Measurements from ENCODE around the gene OR2A5.
"Not testable (repeated sequence)": the region's sequence is repeated elsewhere in the genome, so short reads cannot be mapped to it uniquely, and the experiment has no call there.

Gene OR2A5, protein sequence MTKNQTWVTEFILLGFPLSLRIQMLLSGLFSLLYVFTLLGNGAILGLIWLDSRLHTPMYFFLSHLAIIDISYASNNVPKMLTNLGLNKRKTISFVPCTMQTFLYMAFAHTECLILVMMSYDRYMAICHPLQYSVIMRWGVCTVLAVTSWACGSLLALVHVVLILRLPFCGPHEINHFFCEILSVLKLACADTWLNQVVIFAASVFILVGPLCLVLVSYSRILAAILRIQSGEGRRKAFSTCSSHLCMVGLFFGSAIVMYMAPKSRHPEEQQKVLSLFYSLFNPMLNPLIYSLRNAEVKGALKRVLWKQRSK

DNA sequence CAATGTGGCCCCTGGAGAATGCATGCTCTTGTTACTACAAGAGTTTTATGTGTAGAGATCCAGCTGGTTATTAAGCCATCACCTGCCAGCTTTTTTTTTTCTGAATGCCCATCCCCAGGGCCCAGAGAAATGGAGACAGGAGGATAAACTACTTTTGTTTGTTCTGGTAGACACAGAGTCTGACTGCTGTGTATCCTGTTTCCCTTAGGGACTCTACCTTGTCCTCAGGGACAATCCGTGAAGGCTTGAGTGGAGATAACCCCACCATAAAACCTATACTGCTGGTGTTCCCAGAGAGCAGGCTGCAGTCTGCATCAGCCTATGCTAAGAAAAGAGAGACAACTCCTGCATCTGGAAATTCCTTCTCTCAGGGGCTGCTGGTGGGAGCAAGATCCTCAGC lies at the start of gene OR2A5:
Gene OR2A5 (plus strand): TSS at position 301 of the 400 bp plus-strand sequence. CDS start 1,454 bp downstream, outside the sequence.
- no peak for DNase-seq

GRCh38 chr7:144000020-144000419 lies 48.7 kb upstream of the OR2A5 start, which contains the start of gene OR6B1:
TSS of gene OR6B1 (plus strand) at chr7:144000320. CDS start at chr7:144003997, 3,677 bp downstream.
- no peak for DNase-seq

DNA sequence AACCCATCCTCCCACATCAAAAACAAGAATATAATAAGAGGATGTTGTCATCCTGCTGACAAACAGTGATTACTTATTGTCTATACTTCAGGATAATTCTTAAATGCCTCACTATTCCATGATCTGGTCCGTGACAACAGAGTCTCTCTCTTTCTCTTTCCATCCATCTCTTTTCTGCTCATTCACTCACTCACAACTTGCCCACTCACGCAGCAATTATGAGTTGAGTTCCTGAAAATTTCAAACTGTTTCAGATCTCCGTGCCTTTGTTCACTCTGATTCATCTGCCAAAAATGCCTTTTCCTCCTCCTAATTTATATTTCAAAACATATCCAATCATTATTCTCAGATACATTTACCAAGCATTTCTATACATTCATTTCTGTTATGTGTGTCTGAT lies 47.2 kb upstream of the OR2A5 start:
- DNase-seq: no peak

DNA sequence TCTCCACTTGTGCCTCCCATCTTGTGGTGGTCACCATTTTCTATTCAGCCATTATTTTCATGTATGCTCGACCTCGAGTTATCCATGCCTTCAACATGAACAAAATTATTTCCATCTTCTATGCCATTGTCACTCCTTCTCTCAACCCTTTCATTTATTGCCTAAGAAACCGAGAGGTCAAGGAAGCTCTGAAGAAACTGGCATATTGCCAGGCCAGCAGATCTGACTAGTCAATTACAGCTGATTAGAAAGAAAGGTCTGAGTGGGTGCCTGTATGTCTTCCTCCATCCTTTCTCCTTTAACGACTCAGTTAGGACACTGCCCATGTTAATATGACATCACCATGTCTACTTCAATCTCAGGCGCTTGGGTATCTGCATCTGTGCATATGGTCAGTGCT lies 44.0 kb upstream of the OR2A5 start:
- DNase-seq: no peak

- DNase-seq: no peak
These were observed 42.6 kb upstream of the OR2A5 start for GRCh38 chr7:144006029-144006691.

GRCh38 chr7:144006692-144007042 lies 42.1 kb upstream of the OR2A5 start:
- no peak for DNase-seq

- DNase-seq: no peak
These were observed 39.4 kb upstream of the OR2A5 start for GRCh38 chr7:144009361-144009760.

- not testable (repeated sequence) for DNase-seq
These were observed 38.7 kb upstream of the OR2A5 start for GRCh38 chr7:144010061-144010460.

DNA sequence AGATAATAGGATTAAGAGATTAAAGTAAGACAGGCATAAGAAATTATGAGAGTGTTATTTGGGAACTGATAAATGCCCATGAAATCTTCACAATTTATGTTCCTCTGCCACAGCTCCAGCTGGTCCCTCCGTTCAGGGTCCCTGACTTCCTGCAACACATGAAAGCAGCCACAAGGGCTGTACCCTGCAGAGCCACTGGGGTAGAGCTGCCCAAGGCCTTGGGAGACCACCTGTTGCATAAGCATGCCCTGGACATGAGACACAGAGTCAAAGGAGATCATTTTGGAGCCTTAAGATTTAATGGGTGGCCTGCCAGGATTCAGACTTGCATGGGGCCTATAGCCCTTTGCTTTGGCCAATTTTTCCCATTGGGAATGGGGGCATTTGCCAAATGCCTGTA lies 37.9 kb upstream of the OR2A5 start:
- DNase-seq: not testable (repeated sequence)

- DNase-seq: no peak
These were observed 37.1 kb upstream of the OR2A5 start for GRCh38 chr7:144011458-144012230.

DNA sequence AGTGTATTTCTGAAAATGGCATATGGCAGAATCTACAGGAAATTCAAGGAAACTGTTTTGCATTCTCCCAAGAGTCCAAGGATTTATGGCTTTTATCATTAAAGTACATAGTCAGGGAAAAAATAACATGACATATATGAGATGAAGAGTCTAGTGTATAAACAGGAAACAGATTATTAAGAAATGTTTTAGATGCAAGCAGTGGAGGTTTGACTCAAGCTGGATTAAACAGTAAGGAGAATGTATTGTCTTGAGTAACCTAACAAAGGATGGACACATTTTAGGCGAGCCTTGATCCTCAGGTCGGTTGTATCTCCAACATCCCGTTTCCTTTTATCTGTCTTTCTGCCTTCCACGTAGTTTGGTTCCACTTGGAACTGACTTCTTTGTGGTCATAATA lies 30.7 kb upstream of the OR2A5 start:
- no peak for DNase-seq

DNA sequence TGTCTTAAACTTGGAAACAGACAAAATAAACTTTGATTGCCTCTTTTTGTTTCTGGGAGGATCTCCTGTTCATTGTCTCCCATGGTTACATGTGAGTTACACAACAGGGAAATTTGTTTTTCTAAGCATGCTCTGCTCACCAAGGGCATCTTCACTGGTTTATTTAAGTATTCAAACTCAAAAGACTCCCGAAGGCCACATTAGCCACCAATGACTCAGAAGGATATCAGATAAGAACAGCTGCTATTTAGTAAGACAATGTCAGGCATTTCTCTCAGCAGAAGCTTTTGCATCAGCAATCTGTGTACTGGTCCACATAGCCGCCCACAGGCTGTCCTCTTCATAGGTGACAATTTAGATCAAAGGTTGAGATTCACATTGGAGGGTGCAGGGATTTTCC lies 29.3 kb upstream of the OR2A5 start:
- no peak for DNase-seq

- DNase-seq: no peak
These were observed 28.4 kb upstream of the OR2A5 start for GRCh38 chr7:144020340-144020739.

DNA sequence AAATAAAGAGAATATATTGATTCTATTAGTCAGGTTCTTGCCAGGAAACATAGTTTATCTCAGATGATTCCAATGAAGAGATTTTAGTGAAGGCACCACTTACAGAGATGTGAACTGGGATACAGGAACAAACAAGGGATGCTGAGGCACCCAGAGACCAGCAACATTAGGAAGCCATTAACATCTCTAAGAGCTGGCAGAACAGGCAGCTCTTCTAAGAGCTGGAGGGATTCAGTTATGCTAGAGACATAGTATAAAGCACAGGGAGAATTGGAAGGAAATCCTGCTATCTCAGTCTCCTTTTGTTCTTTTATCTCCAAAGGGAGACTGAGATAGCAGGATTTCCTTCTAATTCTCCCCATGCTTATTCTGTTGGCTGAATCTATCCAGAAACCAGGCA lies 26.6 kb upstream of the OR2A5 start:
- no peak for DNase-seq

DNA sequence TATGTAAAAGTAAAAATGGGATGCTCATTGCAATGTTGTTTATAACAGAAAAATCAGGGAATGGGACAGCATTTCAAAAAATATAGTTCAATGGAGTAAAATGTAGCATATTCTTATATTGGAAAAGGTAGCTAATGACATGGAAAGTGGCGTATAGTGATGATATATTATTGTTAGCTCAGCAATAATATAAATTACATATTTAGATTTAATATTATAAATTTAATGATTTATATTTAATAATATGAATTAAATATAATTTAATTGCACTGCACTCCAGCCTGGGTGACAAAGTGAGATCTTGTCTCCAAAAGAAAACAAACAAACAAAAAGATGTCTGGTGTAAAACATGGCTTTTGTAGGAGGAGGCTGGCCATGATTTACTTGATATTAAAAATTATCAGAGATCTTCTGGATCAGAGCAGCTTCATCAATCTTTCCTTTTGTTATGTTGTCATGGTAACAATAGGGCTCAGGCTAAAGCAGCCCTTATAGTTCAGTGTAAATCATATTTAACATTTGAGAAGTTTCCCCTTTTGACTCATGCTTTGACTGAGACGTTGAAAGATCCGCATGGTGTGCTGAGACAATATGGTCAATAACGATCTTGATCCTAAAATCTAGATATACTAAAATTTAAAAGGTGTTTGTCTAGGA lies 25.4 kb upstream of the OR2A5 start:
- no peak for DNase-seq

GRCh38 chr7:144024213-144024612 lies 24.5 kb upstream of the OR2A5 start:
- no peak for DNase-seq

DNA sequence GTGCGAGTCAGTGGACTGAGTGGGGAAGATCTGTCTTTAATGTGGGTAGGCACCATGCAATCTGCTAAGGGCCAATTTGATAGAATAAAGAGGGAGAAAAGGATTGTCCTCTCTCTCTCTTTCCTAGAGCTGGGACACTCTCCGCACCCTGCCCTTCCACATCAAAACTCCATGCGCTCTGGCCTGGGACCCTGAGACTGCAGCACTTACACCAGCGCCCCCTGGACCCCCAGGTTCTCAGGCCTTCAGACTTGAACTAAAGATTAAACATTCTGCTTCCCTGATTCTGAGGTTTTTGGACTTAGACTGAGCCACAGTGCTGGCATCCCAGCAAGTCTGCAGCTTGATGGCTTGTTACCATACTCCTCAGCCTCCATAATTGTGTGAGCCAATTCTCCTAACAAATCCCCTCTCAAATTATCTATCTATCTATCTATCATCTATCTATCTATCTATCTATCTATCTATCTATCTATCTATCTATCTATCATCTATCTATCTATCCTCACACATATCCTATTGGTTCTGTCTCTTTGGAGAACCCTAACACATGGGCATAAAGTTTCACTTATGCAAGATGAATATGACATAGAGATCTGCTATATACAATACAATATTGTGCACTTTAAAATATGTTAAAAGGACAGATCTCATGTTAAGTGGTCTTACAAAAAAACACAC lies 22.4 kb upstream of the OR2A5 start:
- DNase-seq: no peak

DNA sequence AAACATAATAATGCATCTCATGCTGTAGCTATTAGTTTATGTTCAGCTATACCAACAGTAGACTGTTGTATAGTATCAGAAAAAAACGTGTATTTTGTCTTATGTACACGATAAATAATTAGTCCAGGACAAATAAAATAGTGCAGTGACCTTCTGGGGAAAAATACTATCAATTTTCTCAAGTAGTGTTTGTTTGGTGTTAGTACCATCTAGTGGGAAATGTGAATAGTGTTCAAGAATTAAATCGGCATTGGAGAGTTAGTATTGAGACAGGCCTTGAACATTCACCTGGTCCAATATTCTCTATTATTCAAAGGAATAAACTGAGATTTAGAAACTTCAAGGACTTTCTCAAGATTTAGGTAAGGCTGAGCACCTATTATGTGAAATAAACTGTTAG lies 21.7 kb upstream of the OR2A5 start:
- DNase-seq: no peak

DNA sequence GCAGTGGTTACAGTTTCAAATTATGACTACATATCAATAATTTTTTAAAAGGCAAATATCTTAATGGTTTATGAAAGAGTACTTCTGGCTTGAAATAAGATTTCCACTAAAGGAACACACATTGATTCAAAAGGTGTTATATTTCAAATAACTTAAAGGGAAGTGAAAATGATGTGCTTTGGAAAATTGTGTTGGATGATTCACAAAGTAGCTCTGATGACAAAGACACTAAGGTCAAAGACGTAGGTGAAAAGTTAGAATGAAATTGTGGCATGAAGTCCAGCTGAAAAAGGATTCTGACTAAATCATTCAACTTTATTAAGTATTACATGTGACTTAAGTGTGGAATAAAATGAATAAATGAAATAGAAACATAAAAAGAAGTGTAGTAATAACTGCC lies 20.8 kb upstream of the OR2A5 start:
- no peak for DNase-seq

GRCh38 chr7:144028547-144028946 lies 20.2 kb upstream of the OR2A5 start:
- no peak for DNase-seq

GRCh38 chr7:144032516-144032915 lies 16.2 kb upstream of the OR2A5 start:
- DNase-seq: no peak

GRCh38 chr7:144032985-144033709 lies 15.6 kb upstream of the OR2A5 start:
- DNase-seq: no peak

Measured in NK-92 treated with Interleukin-12 subunit alpha and Interleukin-12 subunit beta, amount 100 ng/mL, for 24 hours (cell line).